NCI-H345 treated with DMSO at 0.1 percent for 48 hours (cell line): ENCODE measurements around the gene ATL1.
"Not testable (repeated sequence)": the region's sequence is repeated elsewhere in the genome, so short reads cannot be mapped to it uniquely, and the experiment has no call there.

Source experiments
- DNase-seq: peaks from one replicate; lab custom pipeline; 2025; ENCODE audit not compliant: unreplicated experiment; lab: John Stamatoyannopoulos, UW

The ATL1 gene

DNA sequence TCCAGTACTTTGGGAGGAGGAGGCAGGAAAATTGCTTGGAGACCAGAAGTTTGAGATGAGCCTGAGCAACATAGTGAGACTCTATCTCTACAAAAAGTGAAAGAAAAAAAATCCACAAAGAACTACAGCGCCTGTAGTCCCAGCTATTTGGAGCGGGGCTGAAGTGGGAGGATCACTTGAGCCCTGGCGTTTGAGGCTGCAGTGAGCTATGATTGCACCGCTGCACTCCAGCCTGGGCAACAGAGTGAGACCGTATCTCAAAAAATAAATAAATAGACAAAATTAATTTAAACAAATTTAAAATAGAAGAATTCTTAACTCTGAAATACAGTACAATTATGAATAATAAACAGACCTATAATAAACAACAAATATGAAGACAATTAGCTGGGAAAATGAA is 40.9 kb downstream of the ATL1 start:
- DNase-seq: no peak

DNA sequence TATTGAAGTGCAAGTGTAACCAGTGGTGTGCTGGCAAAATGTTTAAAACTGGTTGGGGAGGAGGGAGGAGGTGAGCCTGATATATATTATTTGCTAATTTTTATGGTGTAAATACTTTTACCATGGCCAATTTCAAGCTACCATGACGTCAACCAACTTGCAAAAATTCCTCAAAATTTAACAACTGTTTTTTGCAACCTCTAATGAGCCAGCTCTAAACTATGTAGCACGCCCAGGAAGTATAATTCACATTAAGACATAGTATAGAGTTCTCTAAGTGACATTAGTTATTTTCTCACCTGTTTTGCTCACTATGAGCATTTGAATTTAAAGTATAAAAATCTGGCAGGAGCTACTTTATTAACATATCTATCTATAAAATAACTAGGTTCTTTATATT is 41.4 kb downstream of the ATL1 start:
- no peak for DNase-seq

DNA sequence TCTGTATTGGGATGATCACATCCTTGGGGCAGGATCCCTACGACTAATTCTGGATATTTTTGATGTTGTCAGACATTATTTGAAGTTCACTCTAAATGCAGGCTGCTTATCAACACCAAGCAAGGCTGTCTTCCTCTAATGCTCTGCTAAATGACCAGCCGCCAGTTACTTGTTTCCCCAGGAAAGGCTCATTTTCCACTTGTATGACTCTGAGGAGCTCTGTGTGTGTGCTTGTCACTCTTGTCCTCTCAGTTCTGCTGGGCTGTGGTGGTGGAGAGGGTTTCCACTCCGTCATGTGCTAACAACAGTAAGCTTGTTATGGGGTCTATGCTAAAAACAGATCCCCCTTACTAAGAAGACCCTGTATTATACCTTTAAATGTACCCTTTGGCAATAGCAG is 42.1 kb downstream of the ATL1 start:
- no peak for DNase-seq

DNA sequence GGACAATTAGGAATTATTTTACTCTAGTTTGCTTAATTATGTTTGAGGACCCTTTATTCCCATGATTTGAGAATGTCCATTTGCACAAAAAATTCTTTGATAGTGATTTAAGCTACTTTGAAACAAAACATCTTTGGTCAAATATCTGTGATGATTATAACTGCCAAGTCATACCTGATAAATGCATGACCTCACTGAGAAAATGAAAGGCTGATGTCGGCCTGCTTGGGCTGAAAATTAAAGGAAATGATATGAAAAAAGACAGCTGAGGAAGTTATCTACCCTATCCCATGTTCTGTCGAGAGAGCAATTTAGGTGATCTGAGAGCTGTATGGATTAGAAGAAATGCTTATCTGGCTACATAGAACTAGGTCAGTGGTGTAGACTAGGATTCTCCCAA is 43.6 kb downstream of the ATL1 start:
- no peak for DNase-seq

DNA sequence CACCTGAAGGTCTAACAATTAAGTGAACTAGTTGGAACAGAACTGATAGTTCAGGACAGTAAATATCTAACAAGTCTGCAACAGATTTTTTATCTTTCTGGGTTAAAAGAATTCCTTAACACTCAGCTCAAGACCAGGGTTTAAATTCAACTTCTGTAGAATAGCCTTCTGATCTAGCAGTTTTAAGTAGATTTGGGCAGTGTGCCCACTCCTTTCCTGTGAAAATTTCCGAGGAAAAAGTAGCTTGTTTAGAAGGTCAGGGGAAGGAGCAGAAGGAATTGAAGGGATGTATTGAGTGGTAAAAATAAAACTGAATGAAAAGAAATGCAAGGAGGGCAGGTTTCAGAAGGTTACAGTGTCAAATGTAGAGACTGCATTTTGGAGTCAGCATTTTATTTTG is 45.8 kb downstream of the ATL1 start:
- no peak for DNase-seq

DNA sequence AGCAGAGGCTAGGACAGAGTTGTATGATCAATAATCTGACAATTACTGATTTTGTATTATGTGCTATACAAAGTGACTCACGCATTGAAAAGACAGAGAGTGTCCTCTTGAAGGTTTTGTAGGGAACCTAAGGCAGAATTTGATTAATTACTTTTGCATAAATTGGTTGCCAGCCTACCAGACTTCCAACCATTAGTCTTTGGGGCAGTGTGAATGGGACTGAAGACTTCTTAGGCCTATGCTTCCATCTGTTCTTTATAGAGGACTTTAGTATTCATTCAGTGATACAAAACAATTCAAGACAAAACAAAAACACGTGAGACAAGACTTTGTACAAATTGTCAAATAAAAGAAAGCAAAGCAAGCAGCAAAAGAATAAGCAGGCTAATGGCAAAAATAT is 46.5 kb downstream of the ATL1 start:
- DNase-seq: no peak

DNA sequence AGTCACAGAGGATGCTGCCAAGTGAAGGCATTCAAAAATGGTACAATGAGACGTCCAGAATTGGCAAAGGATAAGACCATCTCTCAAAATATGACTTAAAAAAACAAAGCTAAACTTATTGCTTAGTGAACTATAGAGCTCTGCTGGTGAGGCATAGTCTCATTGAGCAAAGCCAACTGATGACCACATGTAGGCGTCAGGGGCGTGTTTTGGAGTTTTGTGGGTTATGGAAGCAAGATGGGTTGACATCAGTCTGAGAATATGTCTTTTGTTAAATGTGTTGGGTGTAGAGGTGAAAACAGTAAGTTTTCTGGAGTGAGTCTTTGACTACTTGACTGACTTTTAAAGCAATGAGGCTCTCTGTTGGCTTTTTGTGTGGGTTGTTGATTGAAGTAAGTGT is 47.2 kb downstream of the ATL1 start:
- no peak for DNase-seq

DNA sequence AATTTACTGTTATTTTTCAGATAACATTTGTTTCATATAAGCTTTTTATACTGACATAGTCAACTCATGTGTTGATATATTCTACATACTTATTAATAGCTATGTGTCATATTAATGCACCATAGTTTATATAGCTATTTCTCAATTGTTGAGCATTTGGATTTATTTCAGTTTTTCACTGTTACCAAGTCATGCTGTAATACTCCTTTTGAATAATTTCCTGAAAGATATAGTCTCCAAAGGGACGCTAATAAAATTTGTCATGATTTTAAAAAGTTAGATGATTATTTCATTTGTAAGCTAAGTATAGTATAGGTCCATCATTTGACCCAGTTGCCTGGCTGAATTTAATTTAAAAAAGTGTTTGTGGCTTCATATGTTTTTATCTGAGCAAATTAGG is 47.8 kb downstream of the ATL1 start:
- DNase-seq: no peak

DNA sequence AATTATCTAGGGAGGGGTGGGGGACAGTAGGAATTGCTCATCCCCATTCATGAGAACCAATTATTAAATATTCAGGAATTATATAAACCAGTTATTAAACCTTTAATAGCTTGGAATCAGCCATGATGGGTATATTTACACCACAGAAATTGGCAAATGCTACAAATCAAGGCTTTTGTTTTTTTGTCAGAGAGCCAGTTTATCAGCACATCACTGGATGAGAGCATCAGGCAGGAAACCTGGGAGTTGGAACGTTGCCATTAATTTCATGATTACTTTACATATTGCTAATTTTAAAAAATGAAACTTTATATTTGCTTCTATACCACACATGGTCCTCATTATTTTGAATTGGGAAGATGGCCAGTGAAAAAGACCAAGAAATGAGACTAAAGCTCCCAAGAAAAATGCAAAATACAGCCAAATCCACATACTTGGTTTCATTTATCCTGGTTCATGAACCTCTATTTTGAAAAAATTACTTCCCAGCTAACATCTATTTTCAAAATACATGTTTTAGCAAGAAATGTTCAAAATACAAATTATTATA is 48.4 kb downstream of the ATL1 start:
- DNase-seq: no peak

DNA sequence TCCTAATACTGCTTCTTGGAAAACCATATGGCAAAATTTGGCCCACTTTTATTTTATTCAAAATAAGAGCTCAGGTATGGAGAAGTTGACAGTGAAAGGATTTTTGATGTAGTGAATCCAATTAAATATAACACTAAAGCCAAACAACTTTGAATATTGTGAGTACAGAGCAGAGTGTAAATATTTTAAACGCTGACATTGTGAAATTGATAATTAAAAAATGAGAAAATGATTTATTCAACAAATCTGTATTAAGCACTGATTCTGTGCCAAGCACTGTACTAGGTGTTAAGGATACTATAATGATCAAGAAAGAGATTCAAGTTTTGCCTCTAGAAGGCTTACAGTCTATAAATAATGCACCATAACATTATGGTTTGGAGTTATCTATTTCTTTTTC is 50.5 kb downstream of the ATL1 start:
- no peak for DNase-seq

DNA sequence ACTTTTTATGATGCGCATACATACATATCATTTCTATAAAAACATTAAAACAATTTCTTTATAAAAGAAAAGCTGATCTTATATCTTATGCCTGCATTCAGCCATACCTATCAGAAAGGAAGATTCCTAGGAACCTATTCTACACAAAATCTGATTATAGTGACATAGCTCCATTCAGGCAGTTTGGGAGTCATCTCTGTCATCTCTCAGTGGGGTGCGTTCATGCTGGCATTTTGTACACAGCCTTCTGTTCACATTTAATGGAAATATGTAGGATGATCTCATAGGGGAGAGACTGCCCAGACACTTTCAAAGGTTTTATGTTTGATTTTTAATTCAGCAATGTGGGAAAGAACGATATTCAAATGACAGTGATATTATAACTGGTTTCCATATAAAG is 52.9 kb downstream of the ATL1 start:
- DNase-seq: no peak

DNA sequence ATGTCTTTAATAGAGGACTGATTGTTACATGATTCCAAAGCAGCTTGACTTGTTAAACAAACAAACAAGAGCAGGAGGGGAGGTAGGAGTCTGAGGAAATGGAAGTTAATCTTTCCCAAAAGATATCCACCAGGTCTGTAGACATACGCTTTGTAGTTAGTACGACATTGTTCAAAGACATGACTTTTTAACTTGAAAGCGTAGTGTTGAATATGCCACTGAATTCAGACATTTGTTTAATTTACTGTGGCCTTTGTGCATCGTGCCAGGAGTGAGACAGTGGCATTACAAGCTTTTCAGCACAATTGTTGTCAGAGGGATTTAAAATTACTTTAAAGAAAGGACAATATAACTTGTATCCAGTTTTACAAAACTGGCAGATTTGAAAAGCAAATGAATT is 55.1 kb downstream of the ATL1 start:
- no peak for DNase-seq

DNA sequence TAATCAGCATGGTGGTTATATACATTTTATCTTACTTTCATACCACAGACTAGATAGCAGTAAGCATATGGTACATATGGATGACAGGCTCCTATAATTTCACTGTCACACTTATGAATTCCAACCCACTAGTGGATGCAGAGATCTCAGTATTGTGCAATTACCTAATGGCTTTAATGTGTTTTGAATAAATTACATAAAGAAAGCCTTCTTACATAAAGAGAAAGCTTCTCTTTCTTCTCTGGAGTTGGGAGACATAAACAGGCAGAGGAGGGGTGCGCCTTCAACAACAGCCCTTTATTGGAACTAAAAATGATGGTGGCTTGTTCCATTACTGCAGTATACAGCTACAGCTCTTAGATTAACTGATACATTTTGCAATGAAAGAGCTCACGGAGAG is 55.6 kb downstream of the ATL1 start:
- no peak for DNase-seq

DNA sequence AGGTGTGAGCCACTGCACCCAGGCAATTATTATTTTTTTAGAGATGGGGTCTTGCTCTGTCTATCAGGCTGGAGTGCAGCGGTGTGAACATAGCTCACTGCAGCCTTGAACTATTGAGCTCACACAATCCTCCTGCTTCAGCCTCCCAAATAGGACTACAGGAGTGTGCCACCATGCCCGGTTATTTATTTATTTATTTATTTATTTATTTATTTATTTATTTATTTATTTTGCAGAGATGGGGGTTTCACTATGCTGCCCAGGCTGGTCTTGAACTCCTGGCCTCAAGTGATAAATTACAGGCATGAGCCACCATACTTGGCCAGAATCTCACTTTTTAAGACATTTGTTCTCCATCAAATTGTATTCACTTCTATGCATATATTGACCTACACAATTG is 56.3 kb downstream of the ATL1 start:
- DNase-seq: no peak

DNA sequence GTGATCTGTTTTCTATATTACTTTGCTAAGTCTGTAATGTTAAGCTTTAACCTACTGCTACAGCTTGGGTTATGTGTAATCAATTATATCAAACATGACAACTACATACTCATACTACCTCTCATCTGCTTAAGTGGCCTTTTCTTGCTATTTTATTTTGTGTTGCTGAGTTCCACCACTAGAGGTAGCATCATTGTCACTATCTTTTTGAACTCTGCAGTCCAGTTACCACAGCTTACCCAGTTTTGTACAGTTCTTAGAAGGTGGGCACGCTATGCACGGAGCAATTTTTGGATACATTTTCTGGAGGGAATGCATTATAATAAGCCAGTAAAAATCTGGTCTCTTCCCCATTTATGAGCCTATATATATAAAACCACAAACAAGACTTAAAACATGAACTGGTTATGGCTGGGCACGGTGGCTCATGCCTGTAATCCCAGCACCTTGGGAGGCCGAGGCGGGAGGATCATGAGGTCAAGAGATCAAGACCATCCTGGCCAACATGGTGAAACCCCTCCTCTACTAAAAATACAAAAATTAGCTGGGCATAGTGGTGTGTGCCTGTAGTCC is 59.7 kb downstream of the ATL1 start:
- no peak for DNase-seq

DNA sequence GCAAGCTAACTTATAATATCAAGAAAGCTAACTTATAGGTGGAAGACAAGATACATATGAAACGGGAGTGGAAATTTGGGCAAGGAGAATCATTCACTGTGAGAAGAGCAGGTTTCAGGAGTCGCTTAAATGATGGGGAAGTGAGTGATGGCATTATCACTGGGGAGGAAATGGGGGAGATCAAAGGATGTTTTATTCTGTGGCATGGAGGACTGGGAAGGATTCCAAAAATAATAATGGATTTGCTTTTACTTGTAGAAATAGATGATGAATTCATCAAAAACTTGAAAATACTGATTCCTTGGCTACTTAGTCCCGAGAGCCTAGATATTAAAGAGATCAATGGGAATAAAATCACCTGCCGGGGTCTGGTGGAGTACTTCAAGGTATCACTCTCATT is 60.4 kb downstream of the ATL1 start:
- no peak for DNase-seq

DNA sequence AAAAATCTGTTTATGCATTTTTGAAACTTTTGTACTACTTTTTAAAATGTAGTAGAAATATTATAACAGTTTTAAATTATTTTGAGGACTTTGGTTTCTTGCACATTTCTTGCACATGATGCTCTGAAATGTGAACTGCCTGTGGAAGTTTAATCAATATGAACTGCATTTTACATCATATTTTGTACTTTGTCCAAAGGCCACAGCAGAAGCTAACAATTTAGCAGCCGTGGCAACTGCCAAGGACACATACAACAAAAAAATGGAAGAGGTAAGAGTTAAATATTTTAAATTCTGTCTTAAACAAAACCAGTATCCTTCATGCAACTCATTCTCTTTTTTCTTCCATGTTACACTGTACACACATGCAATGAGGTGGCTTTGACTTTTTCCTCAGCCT is 63.0 kb downstream of the ATL1 start:
- DNase-seq: no peak

DNA sequence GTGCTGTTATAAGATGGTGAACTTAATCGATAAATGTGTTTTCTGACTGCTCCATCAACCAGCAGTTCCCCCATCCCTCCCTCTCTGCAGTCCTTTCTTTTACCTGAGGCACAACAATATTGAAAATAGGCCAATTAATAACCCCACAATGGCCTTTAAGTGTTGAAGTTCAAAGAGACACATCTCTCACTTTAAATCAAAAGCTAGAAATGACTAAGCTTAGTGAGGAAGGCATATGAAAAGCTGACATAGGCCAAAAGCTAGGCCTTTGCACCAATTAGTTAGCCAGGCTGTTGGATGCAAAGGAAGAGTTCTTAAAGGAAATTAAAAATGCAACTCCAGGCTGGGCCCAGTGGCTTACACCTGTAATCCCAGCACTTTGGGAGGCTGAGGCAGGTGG is 64.5 kb downstream of the ATL1 start:
- DNase-seq: no peak

DNA sequence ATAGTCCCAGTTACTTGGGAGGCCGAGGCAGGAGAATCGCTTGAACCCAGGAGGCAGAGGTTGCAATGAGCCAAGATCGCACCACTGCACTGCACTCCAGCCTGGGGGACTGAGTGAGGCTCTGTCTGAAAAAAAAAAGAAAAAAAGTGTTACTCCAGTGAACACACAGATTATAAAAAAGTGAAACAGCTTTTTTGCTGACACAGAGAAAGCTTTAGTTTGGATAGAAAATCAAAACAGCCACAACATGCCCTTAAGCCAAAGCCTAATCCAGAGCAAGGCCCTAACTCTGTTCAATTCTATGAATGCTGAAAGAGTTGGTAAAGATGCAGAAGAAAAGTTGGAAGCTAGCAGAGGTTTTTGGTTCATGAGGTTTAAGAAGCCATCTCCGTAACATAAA is 65.0 kb downstream of the ATL1 start:
- not testable (repeated sequence) for DNase-seq

DNA sequence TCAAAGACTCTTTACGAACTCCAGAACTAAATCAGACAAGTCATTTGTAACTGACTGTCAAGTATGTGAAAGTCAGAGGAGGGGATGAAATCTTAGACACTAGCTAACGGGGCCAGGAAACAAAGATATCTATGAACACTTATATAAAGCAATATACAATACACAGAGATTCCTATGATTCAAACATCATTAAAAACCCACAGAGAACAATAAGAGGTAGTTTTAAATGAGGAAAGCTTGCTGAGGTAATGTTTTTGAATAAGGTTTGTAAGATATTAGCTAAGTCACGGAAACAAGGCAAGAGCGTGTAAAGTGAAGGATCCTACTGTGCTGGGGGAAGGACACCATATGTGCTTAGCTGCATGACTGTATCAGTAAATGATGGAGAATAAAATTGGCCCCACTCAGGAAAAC is 71.5 kb downstream of the ATL1 start:
- no peak for DNase-seq

DNA sequence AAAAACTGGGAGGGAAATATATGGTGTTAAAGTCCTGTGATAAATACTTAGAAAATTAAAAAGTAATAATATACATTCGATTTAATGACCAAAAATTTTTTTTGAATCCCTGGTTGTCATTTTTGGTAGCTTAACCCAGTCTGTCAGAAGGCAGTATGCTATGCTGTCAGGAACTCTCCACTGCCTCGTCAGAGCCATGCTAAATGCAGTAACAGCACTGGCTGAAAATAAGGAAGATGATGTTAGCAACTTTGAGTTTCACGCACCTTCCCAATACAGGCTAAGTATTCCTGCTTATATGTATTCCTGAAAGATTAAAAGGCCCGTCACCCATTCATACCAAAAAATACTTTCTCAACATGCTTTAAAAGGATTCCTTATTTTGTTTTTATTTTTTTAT is 74.0 kb downstream of the ATL1 start:
- DNase-seq: no peak

DNA sequence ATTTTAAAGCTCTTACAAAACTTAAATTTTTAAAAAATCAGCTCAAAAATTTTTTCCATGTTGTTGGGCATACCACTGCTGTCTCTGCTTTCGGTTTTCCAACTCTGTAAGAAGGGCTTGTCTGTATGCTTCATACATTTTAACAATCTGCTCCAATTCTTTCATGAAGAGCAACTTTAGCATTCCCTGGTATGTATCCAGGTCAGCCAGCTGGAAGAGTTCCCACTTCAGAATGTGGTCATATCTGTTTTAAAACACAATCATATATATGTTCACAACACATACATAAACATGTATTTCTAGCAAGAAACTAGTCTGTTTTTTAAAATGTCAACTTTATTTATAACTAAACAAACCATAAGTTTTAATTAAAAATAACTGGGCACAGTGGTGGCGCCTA is 75.2 kb downstream of the ATL1 start:
- DNase-seq: no peak

DNA sequence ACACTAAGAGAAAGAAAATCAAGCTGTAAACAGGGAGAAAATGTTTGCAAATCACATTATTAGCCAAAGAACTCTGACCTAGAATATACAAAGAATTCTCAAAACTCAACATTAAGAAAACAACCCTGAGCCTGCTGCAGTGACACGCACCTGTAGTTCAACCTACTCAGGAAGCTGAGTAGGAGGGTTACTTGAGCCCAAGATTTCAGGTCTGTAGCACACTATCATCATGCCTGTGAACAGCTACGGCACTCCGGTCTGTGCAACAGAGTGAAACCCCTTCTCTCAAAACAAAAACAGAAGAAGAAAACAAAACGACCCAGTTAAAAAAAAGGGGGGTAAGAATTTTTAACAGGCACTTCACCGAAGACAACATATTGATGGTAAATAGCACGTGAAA is 87.3 kb downstream of the ATL1 start:
- DNase-seq: no peak

DNA sequence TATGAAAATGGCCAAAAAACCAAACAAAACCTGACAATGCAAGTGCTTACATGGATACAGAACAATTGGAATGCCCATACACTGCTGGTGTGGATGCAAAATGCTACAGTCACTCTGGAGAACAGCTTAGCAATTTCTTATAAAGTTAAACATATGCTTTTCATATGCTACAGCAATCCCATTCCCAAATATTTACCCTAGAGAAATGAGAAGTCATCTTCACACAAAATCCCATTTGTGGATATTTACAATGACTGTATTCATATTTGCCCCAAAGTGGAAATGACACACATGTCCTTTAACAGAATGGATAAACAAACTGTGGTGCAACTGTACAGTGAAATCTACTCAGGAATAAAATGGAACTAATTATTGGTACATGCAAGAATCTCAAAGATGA is 87.8 kb downstream of the ATL1 start:
- no peak for DNase-seq
